ENCODE results near the gene MAN2A1. TPM values are rescaled to one million over a fixed set of nuclear protein-coding genes. Genes with fewer than 3 reads are reported as not detected.
"Not testable (repeated sequence)": the region's sequence is repeated elsewhere in the genome, so short reads cannot be mapped to it uniquely, and the experiment has no call there.

The MAN2A1 gene
- total RNA-seq, 1 donor from 2014 or later = 21.3 TPM

DNA sequence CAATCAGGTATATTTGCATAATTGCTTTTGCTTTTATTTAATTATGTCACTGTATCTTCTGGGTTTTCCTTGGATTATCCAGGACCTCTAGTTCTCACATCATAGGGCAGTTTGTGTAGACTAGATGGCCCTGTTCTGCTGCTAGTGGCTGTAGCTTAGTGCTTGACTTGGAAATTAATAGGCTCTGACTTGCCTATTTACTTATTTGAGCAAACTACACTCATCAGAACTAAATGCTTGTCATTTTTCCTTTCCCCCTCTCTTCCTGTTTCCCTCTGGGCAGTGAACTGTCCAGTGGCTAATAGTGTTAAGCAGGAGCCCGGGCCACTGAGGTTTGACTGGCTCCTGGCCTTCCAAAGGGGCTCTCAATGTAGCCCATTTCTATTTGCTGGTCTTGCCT, 135.7 kb downstream of the MAN2A1 start:
- Mint-ChIP-seq H3K36me3 (peaks cover 13% of the 10 kb centered on the region), H3K27ac (no peak overlapping the region)
- no peak for DNase-seq (ENCODE audit: low spot score in 2 of 2, unreplicated experiment in 2 of 2)

DNA sequence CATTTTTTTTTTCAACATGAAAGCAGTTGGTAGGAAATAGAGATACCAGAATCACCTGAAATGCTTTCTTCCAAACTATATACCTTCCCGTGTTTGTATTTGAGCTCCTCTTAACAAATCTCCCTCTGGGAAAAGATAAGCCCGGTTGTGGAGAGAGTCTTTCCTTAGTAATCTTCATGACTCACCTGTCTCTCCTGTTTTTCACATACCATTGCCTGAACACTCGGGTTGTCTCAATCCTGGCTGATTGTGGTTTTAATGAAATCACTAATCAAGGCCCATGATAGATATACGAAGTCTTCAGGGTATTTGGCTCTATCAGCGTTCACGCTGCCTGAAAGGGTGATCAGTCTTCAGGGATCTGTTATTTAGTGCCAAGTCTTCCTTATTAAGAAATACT, 136.7 kb downstream of the MAN2A1 start:
- Mint-ChIP-seq H3K27me3 (ENCODE audit: low read depth) (no peaks in the 10 kb centered on the region), H3K27ac (no peak overlapping the region), H3K36me3 (peaks cover 10% of the 10 kb centered on the region), H3K4me1 (peaks cover 2% of the 10 kb centered on the region), H3K9me3 (no peaks in the 10 kb centered on the region), H3K4me3 (no peak overlapping the region)
- no peak for DNase-seq (ENCODE audit: low spot score in 2 of 2, unreplicated experiment in 2 of 2)
- TF ChIP-seq, protein P1, sequence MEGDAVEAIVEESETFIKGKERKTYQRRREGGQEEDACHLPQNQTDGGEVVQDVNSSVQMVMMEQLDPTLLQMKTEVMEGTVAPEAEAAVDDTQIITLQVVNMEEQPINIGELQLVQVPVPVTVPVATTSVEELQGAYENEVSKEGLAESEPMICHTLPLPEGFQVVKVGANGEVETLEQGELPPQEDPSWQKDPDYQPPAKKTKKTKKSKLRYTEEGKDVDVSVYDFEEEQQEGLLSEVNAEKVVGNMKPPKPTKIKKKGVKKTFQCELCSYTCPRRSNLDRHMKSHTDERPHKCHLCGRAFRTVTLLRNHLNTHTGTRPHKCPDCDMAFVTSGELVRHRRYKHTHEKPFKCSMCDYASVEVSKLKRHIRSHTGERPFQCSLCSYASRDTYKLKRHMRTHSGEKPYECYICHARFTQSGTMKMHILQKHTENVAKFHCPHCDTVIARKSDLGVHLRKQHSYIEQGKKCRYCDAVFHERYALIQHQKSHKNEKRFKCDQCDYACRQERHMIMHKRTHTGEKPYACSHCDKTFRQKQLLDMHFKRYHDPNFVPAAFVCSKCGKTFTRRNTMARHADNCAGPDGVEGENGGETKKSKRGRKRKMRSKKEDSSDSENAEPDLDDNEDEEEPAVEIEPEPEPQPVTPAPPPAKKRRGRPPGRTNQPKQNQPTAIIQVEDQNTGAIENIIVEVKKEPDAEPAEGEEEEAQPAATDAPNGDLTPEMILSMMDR (IDR thresholded peaks at IDR 0.05; ENCODE audit: unreplicated experiment) = no peak

More for the DNA sequence above, 135.7 kb downstream of the MAN2A1 start:
- TF ChIP-seq, protein P1 (IDR thresholded peaks at IDR 0.05; ENCODE audit: unreplicated experiment) = no peak
- Mint-ChIP-seq H3K9me3 (no peaks in the 10 kb centered on the region), H3K27me3 (ENCODE audit: low read depth) (no peaks in the 10 kb centered on the region), H3K4me3 (no peak overlapping the region), H3K4me1 (peaks cover 2% of the 10 kb centered on the region)

DNA sequence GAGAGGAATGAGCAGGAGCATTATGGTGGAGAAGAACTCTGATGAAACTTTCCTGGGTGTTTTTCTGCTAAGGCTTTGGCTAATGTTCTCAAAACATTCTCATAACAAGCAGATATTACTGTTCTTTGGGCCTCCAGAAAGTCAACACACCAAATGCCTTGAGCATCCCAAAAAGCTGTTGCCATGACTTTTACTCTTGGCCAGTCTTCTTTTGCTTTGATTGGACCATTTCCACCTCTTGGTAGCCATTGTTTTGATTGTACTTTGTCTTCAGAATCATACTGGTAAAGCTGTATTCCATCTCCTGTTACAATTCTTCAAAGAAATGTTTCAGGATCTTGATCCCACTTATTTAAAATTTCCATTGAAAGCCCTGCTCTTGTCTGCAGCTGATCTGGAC, 139.6 kb downstream of the MAN2A1 start:
- Mint-ChIP-seq H3K4me1 (peaks cover 2% of the 10 kb centered on the region), H3K27ac (no peak overlapping the region), H3K4me3 (no peak overlapping the region), H3K27me3 (ENCODE audit: low read depth) (no peaks in the 10 kb centered on the region), H3K9me3 (peaks cover 5% of the 10 kb centered on the region), H3K36me3 (peaks cover 22% of the 10 kb centered on the region)
- TF ChIP-seq, protein P1 (IDR thresholded peaks at IDR 0.05; ENCODE audit: unreplicated experiment) = no peak
- DNase-seq (ENCODE audit: low spot score in 2 of 2, unreplicated experiment in 2 of 2) = no peak

DNA sequence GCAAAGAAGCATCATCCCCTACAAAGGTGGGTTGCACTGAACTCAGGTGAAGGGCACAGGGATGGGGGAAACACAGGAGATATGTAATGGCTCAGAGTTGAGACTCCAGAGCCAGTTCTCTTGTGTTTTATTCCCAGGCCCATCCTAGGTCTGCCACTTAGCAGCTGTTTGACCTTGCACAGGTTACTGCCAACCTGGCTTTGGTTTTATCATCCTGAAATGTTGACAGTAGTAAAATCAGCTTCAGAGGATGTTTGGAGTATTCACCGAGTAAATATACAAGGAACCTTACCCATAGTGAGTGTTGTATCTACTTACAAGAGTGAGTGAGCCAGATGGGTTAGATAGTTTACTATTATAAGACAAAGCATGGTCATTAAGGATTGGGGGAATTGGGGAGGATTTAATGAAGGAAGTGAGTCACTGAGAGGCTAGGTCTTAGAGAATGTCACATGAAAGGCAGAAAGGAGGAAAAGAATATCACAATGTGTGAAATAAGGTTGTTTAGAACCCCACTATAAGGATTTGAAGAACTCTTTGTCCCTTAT, 141.3 kb downstream of the MAN2A1 start:
- TF ChIP-seq, protein P1 (IDR thresholded peaks at IDR 0.05; ENCODE audit: unreplicated experiment) = no peak
- Mint-ChIP-seq H3K36me3 (peaks cover 23% of the 10 kb centered on the region), H3K27ac (no peak overlapping the region), H3K4me3 (no peak overlapping the region), H3K4me1 (peaks cover 2% of the 10 kb centered on the region), H3K27me3 (ENCODE audit: low read depth) (no peaks in the 10 kb centered on the region), H3K9me3 (peaks cover 5% of the 10 kb centered on the region)
- DNase-seq (ENCODE audit: low spot score in 2 of 2, unreplicated experiment in 2 of 2) = no peak

DNA sequence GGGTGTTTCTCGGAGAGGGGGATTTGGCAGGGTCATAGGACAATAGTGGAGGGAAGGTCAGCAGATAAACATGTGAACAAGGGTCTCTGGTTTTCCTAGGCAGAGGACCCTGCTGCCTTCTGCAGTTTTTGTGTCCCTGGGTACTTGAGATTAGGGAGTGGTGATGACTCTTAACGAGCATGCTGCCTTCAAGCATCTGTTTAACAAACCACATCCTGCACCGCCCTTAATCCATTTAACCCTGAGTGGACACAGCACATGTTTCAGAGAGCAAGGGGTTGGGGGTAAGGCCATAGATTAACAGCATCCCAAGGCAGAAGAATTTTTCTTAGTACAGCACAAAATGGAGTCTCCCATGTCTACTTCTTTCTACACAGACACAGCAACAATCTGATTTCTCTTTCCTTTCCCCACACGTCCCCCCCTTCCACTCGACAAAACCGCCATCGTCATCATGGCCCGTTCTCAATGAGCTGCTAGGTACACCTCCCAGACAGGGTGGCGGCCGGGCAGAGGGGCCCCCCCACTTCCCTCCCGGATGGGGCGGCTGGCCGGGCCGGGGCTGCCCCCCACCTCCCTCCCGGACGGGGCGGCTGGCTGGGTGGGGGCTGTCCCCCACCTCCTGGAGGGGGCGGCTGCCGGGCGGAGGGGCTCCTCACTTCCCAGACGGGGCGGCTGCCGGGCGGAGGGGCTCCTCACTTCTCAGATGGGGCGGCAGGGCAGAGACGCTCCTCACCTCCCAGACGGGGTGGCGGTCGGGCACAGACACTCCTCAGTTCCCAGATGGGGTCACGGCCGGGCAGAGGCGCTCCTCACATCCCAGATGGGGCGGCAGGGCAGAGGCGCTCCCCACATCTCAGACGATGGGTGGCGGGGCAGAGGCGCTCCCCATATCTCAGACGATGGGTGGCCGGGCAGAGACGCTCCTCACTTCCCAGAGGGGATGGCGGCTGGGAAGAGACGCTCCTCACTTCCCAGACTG, 142.8 kb downstream of the MAN2A1 start:
- not testable (repeated sequence) for DNase-seq (ENCODE audit: low spot score in 2 of 2, unreplicated experiment in 2 of 2); H3K4me1 Mint-ChIP-seq; H3K27ac Mint-ChIP-seq; H3K27me3 Mint-ChIP-seq (ENCODE audit: low read depth); H3K4me3 Mint-ChIP-seq; H3K9me3 Mint-ChIP-seq
- H3K36me3 Mint-ChIP-seq = peaks cover 17% of the 10 kb centered on the region

DNA sequence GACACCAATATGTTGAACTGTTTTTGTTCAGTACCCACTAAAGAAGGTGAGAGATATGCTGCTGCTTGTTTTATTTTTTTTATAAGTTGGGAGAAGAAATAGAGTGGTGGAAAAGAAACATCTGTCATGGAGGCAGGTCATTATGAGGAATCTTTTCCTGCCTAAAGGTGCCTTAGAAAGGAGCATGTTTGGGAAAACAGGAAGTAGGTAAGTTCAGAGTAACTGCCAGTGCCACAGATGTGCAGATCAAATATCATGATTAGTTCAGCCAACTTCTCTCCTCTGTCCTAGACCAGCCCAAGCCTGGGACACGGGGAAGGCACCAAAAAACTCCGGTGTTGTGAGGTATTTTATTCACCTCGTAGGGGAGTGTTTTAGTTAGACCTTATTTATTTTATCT, 144.2 kb downstream of the MAN2A1 start:
- Mint-ChIP-seq H3K27me3 (ENCODE audit: low read depth) (no peaks in the 10 kb centered on the region), H3K4me3 (no peak overlapping the region), H3K9me3 (peaks cover 5% of the 10 kb centered on the region), H3K4me1 (no peaks in the 10 kb centered on the region), H3K36me3 (peaks cover 17% of the 10 kb centered on the region), H3K27ac (no peak overlapping the region)
- TF ChIP-seq, protein P1 (IDR thresholded peaks at IDR 0.05; ENCODE audit: unreplicated experiment) = no peak
- no peak for DNase-seq (ENCODE audit: low spot score in 2 of 2, unreplicated experiment in 2 of 2)
